DMS 273 treated with DMSO at 0.1 percent for 48 hours (cell line): Measurements from ENCODE around the gene HOXD3.

ENCODE experiments used
- DNase-seq: peaks from one replicate; lab custom pipeline; 2025; lab: John Stamatoyannopoulos, UW

The HOXD3 gene

GRCh38 chr2:176162911-176163671 lies 6.0 kb downstream of the HOXD3 start:
- no peak for DNase-seq

GRCh38 chr2:176163672-176164056 lies 6.6 kb downstream of the HOXD3 start:
- DNase-seq = no peak

- no peak for DNase-seq
Observed at GRCh38 chr2:176164201-176164600, 7.1 kb downstream of the HOXD3 start.

- no peak for DNase-seq
Observed at GRCh38 chr2:176164611-176165369, 7.7 kb downstream of the HOXD3 start.

GRCh38 chr2:176165370-176166050 lies 8.4 kb downstream of the HOXD3 start:
- DNase-seq = no peak

- DNase-seq = no peak
Observed at GRCh38 chr2:176166272-176166671, 9.2 kb downstream of the HOXD3 start.

GRCh38 chr2:176167398-176167797 lies 10.3 kb downstream of the HOXD3 start:
- no peak for DNase-seq

GRCh38 chr2:176169181-176169580 lies 12.1 kb downstream of the HOXD3 start:
- DNase-seq = no peak

- no peak for DNase-seq
Observed at GRCh38 chr2:176169711-176170110, 12.6 kb downstream of the HOXD3 start.

GRCh38 chr2:176170602-176171305 lies 13.6 kb downstream of the HOXD3 start:
- no peak for DNase-seq

GRCh38 chr2:176171351-176172006 lies 14.4 kb downstream of the HOXD3 start:
- DNase-seq = no peak

GRCh38 chr2:176172007-176172894 lies 15.1 kb downstream of the HOXD3 start:
- DNase-seq = no peak

GRCh38 chr2:176172895-176173566 lies 15.9 kb downstream of the HOXD3 start:
- no peak for DNase-seq

- DNase-seq = no peak
Observed at GRCh38 chr2:176173567-176174381, 16.7 kb downstream of the HOXD3 start.

- peak; percentile 14 for DNase-seq
Observed at GRCh38 chr2:176174382-176174823, 17.3 kb downstream of the HOXD3 start.

- no peak for DNase-seq
Observed at GRCh38 chr2:176174824-176175708, 18.0 kb downstream of the HOXD3 start.

- peak; percentile 43 for DNase-seq
Observed at GRCh38 chr2:176175709-176176607, 18.9 kb downstream of the HOXD3 start.
